H1 (cell line): ENCODE measurements around the gene TMEM120A. TPM values are rescaled to one million over a fixed set of nuclear protein-coding genes. Genes with fewer than 3 reads are reported as not detected.

Source experiments
- CTCF ChIA-PET: fragments of 300-600 bp; sonication (Branson Sonifier 250); formaldehyde crosslinking; loops from one replicate; lab custom pipeline; 2021; ENCODE audit not compliant: partially characterized antibody; lab: Charles Lee
- POLR2A ChIA-PET: fragments of 300-600 bp; sonication (Branson Sonifier 250); formaldehyde crosslinking; loops from one replicate; lab custom pipeline; 2021; ENCODE audit warnings: inconsistent platforms; ENCODE audit not compliant: partially characterized antibody; lab: Charles Lee
- DNase-seq, 2 experiments: peaks; one replicate each; pipeline versions ENCODE4 v3.0.0 to v3.0.0-alpha.2; 2010 to 2022; ENCODE audit warnings: low spot score in 2 of 2, low read depth in 1 of 2, mixed read lengths in 1 of 2
- FAIRE-seq: peaks from 2 replicates; lab custom pipeline; 2011; peaks lifted over from hg19 to GRCh38; lab: Jason Lieb, UNC
- H2AFZ ChIP-seq: 2 replicates; pipeline ENCODE4 v1.8.1; 2012; ENCODE audit warnings: low read length, inconsistent platforms
- H2AK5ac ChIP-seq: 2 replicates; pipeline ENCODE4 v1.6.1; 2013; ENCODE audit warnings: low read depth, low read length
- H2BK120ac ChIP-seq: replicated peaks from 2 replicates; pipeline ENCODE3; 2013; ENCODE audit warnings: low read depth, low read length, inconsistent platforms
- H2BK12ac ChIP-seq: 2 replicates; pipeline ENCODE4 v1.6.1; 2013; ENCODE audit warnings: low read depth, low read length
- H2BK15ac ChIP-seq: 2 replicates; pipeline ENCODE4 v1.6.1; 2013; ENCODE audit warnings: low read length
- H2BK20ac ChIP-seq: 2 replicates; pipeline ENCODE4 v1.6.1; 2013; ENCODE audit warnings: low read length
- H2BK5ac ChIP-seq: 2 replicates; pipeline ENCODE4 v1.6.1; 2013; ENCODE audit warnings: low read depth, low read length
- H3K14ac ChIP-seq: 2 replicates; pipeline ENCODE4 v1.6.1; 2013; ENCODE audit warnings: inconsistent platforms; ENCODE audit not compliant: insufficient read length
- H3K18ac ChIP-seq: 2 replicates; pipeline ENCODE4 v1.6.1; 2013; ENCODE audit warnings: low read length; ENCODE audit errors: extremely low read depth
- H3K23ac ChIP-seq: 2 replicates; pipeline ENCODE4 v1.6.1; 2013; ENCODE audit warnings: inconsistent platforms; ENCODE audit not compliant: insufficient read length
- H3K23me2 ChIP-seq: 2 replicates; pipeline ENCODE4 v1.6.1; 2013; ENCODE audit warnings: low read depth, low read length
- H3K27ac ChIP-seq: 2 replicates; pipeline ENCODE4 v1.6.1; 2011; ENCODE audit warnings: low read depth, low read length, inconsistent platforms
- H3K27me3 ChIP-seq, 4 experiments: replicated peaks in 1 of 4; 1 replicate in 1 of 4; 2 replicates in 3 of 4; pipeline versions ENCODE4 v1.6.1 to v1.8.1; 2011 to 2013; ENCODE audit warnings: low read length in 3 of 4, mild to moderate bottlenecking in 3 of 4, inconsistent platforms in 2 of 4, mixed read lengths in 2 of 4, moderate library complexity in 1 of 4; ENCODE audit not compliant: control insufficient read depth in 3 of 4, insufficient read depth in 3 of 4; ENCODE audit errors: extremely low read depth in 1 of 4
- H3K36me3 ChIP-seq, 4 experiments: 2 replicates each; pipeline versions ENCODE4 v1.6.1 to v1.8.1; 2011 to 2013; ENCODE audit warnings: mild to moderate bottlenecking in 4 of 4, low read length in 3 of 4, moderate library complexity in 2 of 4, control low read depth in 1 of 4, inconsistent platforms in 1 of 4; ENCODE audit not compliant: insufficient read depth in 4 of 4, control insufficient read depth in 2 of 4
- H3K4ac ChIP-seq: replicated peaks from 2 replicates; pipeline ENCODE3; 2013; ENCODE audit warnings: low read length, low read depth, mixed read lengths, inconsistent platforms; ENCODE audit not compliant: insufficient read length
- H3K4me1 ChIP-seq, 4 experiments: replicated peaks in 1 of 4; 1 replicate in 1 of 4; 2 replicates in 3 of 4; pipeline versions ENCODE4 v1.6.1 to v1.8.1; 2011 to 2013; ENCODE audit warnings: low read length in 3 of 4, inconsistent platforms in 2 of 4, mixed read lengths in 1 of 4; ENCODE audit not compliant: insufficient read depth in 4 of 4, control insufficient read depth in 3 of 4
- H3K4me2 ChIP-seq, 2 experiments: 2 replicates each; pipeline versions ENCODE4 v1.6.1 to v1.8.1; 2011 to 2013; ENCODE audit warnings: low read depth in 2 of 2, low read length in 2 of 2, control low read depth in 1 of 2, inconsistent platforms in 1 of 2, mild to moderate bottlenecking in 1 of 2; ENCODE audit not compliant: insufficient read depth in 1 of 2
- H3K4me3 ChIP-seq, 4 experiments: fragments of 200-600, 300-600 bp in 1 of 4; sonication (generic), shearing (Covaris generic), sonication (Bioruptor Twin) in 1 of 4; 2 replicates each; pipeline versions ENCODE4 v1.5.1 to v1.8.1; 2011 to 2016; ENCODE audit warnings: low read length in 4 of 4, low read depth in 3 of 4, control low read depth in 2 of 4, inconsistent platforms in 2 of 4, mild to moderate bottlenecking in 2 of 4, mixed read lengths in 1 of 4, moderate library complexity in 1 of 4; ENCODE audit not compliant: insufficient read depth in 2 of 4; ENCODE audit errors: extremely low read depth in 1 of 4
- H3K56ac ChIP-seq: replicated peaks from 2 replicates; pipeline ENCODE3; 2013; ENCODE audit warnings: low read depth, mild to moderate bottlenecking, mixed read lengths, low read length, inconsistent platforms; ENCODE audit not compliant: insufficient read length
- H3K79me1 ChIP-seq: 2 replicates; pipeline ENCODE4 v1.6.1; 2013; ENCODE audit warnings: low read depth, low read length, control low read depth
- H3K79me2 ChIP-seq, 2 experiments: 2 replicates each; pipeline versions ENCODE4 v1.6.1 to v1.8.1; 2012 to 2013; ENCODE audit warnings: low read length in 2 of 2, mild to moderate bottlenecking in 2 of 2, inconsistent platforms in 1 of 2; ENCODE audit not compliant: insufficient read depth in 2 of 2, control insufficient read depth in 1 of 2
- H3K9ac ChIP-seq, 4 experiments: replicated peaks in 1 of 4; 1 replicate in 1 of 4; 2 replicates in 3 of 4; pipeline versions ENCODE4 v1.6.1 to v1.8.1; 2011 to 2013; ENCODE audit warnings: low read depth in 3 of 4, low read length in 3 of 4, control low read depth in 2 of 4, mild to moderate bottlenecking in 2 of 4, moderate library complexity in 2 of 4, inconsistent platforms in 1 of 4; ENCODE audit errors: extremely low read depth in 1 of 4
- H3K9me3 ChIP-seq, 2 experiments: 2 replicates each; pipeline versions ENCODE4 v1.6.1 to v1.8.1; 2012 to 2013; ENCODE audit warnings: mild to moderate bottlenecking in 2 of 2, moderate library complexity in 2 of 2, control low read depth in 1 of 2, inconsistent platforms in 1 of 2, low read depth in 1 of 2, low read length in 1 of 2, mixed read lengths in 1 of 2; ENCODE audit not compliant: insufficient read depth in 2 of 2
- H4K20me1 ChIP-seq, 2 experiments: replicated peaks in 1 of 2; 2 replicates each; pipeline versions ENCODE3 to v1.8.1; 2011 to 2013; ENCODE audit warnings: inconsistent platforms in 2 of 2, low read length in 2 of 2, mild to moderate bottlenecking in 1 of 2; ENCODE audit not compliant: insufficient read depth in 2 of 2, control insufficient read depth in 1 of 2
- H4K5ac ChIP-seq: 2 replicates; pipeline ENCODE4 v1.6.1; 2013; ENCODE audit warnings: low read length, low read depth, mixed read lengths, inconsistent platforms; ENCODE audit not compliant: insufficient read length
- H4K8ac ChIP-seq: 2 replicates; pipeline ENCODE4 v1.8.0; 2013; ENCODE audit warnings: mild to moderate bottlenecking, moderate library complexity, low read length, inconsistent platforms; ENCODE audit not compliant: insufficient read depth; ENCODE audit errors: extremely low read depth
- H4K91ac ChIP-seq: replicated peaks from 2 replicates; pipeline ENCODE3; 2013; ENCODE audit warnings: low read length, mixed read lengths, inconsistent platforms; ENCODE audit not compliant: insufficient read length
- POLR2A ChIP-seq, 2 experiments: IDR thresholded peaks; 1 replicate in 1 of 2; 2 replicates in 1 of 2; pipeline ENCODE4 v1.6.1; 2011; ENCODE audit warnings: low read depth in 2 of 2, low read length in 2 of 2, mild to moderate bottlenecking in 2 of 2; ENCODE audit errors: control extremely low read depth in 1 of 2
- ZNF274 ChIP-seq: IDR thresholded peaks from 2 replicates; pipeline ENCODE4 v1.7.0; 2012; ENCODE audit warnings: low read length, borderline replicate concordance; ENCODE audit errors: extremely low read depth
- WGBS, 2 experiments: shearing (Covaris generic) in 1 of 2; methylation state at CpG; one replicate each; pipeline versions ENCODE4 v1.1.6 to v1.1.7; 2013 to 2015; ENCODE audit warnings: low lambda C conversion rate in 2 of 2, mixed read lengths in 2 of 2, inconsistent platforms in 1 of 2, low coverage in 1 of 2, missing lambda C conversion rate in 1 of 2; ENCODE audit not compliant: insufficient replicate concordance in 2 of 2, insufficient coverage in 1 of 2, insufficient read length in 1 of 2; ENCODE audit errors: extremely low coverage in 1 of 2, missing lambda C conversion rate in 1 of 2; 5-methylcytosine and 5-hydroxymethylcytosine counted together
- polyA plus RNA-seq, 7 experiments: library from polyadenylated mRNA; depleted of rRNA in 3 of 7; stranded (reverse) in 5 of 7; unstranded in 2 of 7; fragments of >200 nt in 5 of 7; fragments of 200-250 nt in 2 of 7; gene quantifications; 1 replicate in 5 of 7; 2 replicates in 1 of 7; 4 replicates in 1 of 7; pipeline versions ENCODE4 v1.2.1 to v1.2.3, GENCODE V29; 2011 to 2013; ENCODE audit warnings: missing spikeins in 2 of 7, mixed read lengths in 2 of 7
- total RNA-seq: library from RNA; stranded (reverse); fragmentation: NEBNext Ultra II Directional; extraction: Animal tissue kit (Norgen Biotek cat#: 25700); gene quantifications from 2 replicates; pipeline ENCODE4 v1.2.1, GENCODE V29; 2021

TMEM120A gene
- total and polyA plus RNA-seq, 2 of the 8 experiments (the other 6 are each of a cell fraction or from before 2014, with no cell fraction given), result 15.6 to 49.9 TPM

GRCh38 chr7:75980430-75981202, 13.8 kb downstream of the TMEM120A start:
- Histone ChIP-seq H3K79me2 (no peaks in the 10 kb centered on the region), H2AK5ac (no peak overlapping the region), H4K20me1 (peaks cover 0 to 9% of the 10 kb centered on the region in 2 experiments), H2BK5ac (no peak overlapping the region), H3K27ac (no peak overlapping the region), H2BK120ac (no peak overlapping the region), H2AFZ (no peak overlapping the region), H3K56ac (no peak overlapping the region), H3K4me1 (no peaks in the 10 kb centered on the region), H3K4me3 (no peak overlapping the region), H3K9me3 (no peaks in the 10 kb centered on the region), H3K36me3 (peaks cover 9 to 53% (median 27%) of the 10 kb centered on the region in 4 experiments), H2BK20ac (no peak overlapping the region), H3K14ac (no peak overlapping the region), H3K27me3 (no peaks in the 10 kb centered on the region), H3K18ac (no peak overlapping the region), H3K23ac (no peak overlapping the region), H2BK15ac (no peak overlapping the region), H3K23me2 (no peaks in the 10 kb centered on the region), H3K4me2 (no peak overlapping the region), H3K79me1 (no peaks in the 10 kb centered on the region), H4K91ac (no peak overlapping the region), H3K4ac (no peak overlapping the region), H4K5ac (no peak overlapping the region), H4K8ac (no peak overlapping the region), H2BK12ac (no peak overlapping the region), H3K9ac (no peak overlapping the region)
- POLR2A ChIA-PET, result interaction anchor here (0.5 to 1.5 kb wide), 2 partner anchors 10 to 179 kb away, joined by 3 read pairs; no protein-coding TSS in a partner anchor
- DNase-seq (no peak), FAIRE-seq (no peak)
- TF ChIP-seq POLR2A (IDR thresholded peaks at IDR 0.05; ENCODE audit: control extremely low read depth in 1 of 2, low read depth in 2 of 2, low read length in 2 of 2), result 0 out of 3 replicates have a peak, but pooled peaks of 1 of the 2 experiments have one; percentile 9
- no peak for TF ChIP-seq ZNF274
- 90% methylated on average over 24 of the region's 29 CpGs; no CpG with 5 or more reads in 1 of the 2 experiments for WGBS, 2 experiments
- CTCF ChIA-PET, result interaction anchor here (1.2 to 1.6 kb wide), 2 partner anchors 10 to 14 kb away, joined by 3 to 7 read pairs; no protein-coding TSS in a partner anchor
